ENCODE results near the gene CADM1. TPM values are rescaled to one million over a fixed set of nuclear protein-coding genes. Genes with fewer than 3 reads are reported as not detected.

The CADM1 gene
- total and polyA plus RNA-seq, 10 of the 15 experiments (the other 5 are each of a cell fraction or from before 2014, with no cell fraction given) = 0.03 to 0.48 (median 0.15) TPM; not detected in 3

- TF ChIP-seq ZNF687 (IDR thresholded peaks at IDR 0.05) = no peak
- no peak for TF ChIP-seq CREB1 (IDR thresholded peaks at IDR 0.05; ENCODE audit: low read depth)
- no peak for TF ChIP-seq CUX1 (IDR thresholded peaks at IDR 0.05; ENCODE audit: insufficient replicate concordance, low read depth, low read length)
- TF ChIP-seq KAT2A (conservative IDR thresholded peaks at IDR 0.05; ENCODE audit: control insufficient read depth, low read depth, low read length) = no peak
- no peak for TF ChIP-seq TARDBP (IDR thresholded peaks at IDR 0.05; ENCODE audit: borderline replicate concordance)
- TF ChIP-seq KDM1A (IDR thresholded peaks at IDR 0.05; ENCODE audit: borderline replicate concordance) = no peak
- no peak for TF ChIP-seq NFIC (IDR thresholded peaks at IDR 0.05; ENCODE audit: low read depth, low read length)
- no peak for TF ChIP-seq CTCF (IDR thresholded peaks at IDR 0.05 in 2 of 3, conservative IDR thresholded peaks at IDR 0.05 in 1 of 3; ENCODE audit: control insufficient read depth in 2 of 3, extremely low read depth in 1 of 3, insufficient read depth in 1 of 3, low read depth in 3 of 3, low read length in 3 of 3)
- no peak for TF ChIP-seq MEF2A (IDR thresholded peaks at IDR 0.05; ENCODE audit: insufficient read depth, low read depth, low read length)
- TF ChIP-seq ZBTB40 (IDR thresholded peaks at IDR 0.05; ENCODE audit: borderline replicate concordance) = no peak
These were observed 199.3 kb downstream of the CADM1 start (continued) for GRCh38 chr11:115304774-115305472.
